Measurements from ENCODE around the gene PDPN. TPM values are rescaled to one million over a fixed set of nuclear protein-coding genes. Genes with fewer than 3 reads are reported as not detected.

Gene PDPN
- total and polyA plus RNA-seq, 2 experiments from 2014 or later = 67.3 to 82.8 TPM

GRCh38 chr1:13643017-13643416 lies 59.4 kb downstream of the PDPN start (continued):
- no peak for TF ChIP-seq ZNF462 (CRISPR knock-in tag; IDR thresholded peaks at IDR 0.05)

- H3K4me3 Mint-ChIP-seq = no peak overlapping the region
- H3K27me3 Mint-ChIP-seq (ENCODE audit: insufficient read depth, low read depth, poor library complexity) = no peaks in the 10 kb centered on the region
- H3K27ac Mint-ChIP-seq = no peak overlapping the region
- Histone ChIP-seq H3K36me3 (ENCODE audit: insufficient read depth) (no peaks in the 10 kb centered on the region; the same call in 1 of the 2 replicates), H3K27ac (ENCODE audit: low read depth) (no peak overlapping the region), H3K4me1 (ENCODE audit: insufficient read depth) (no peaks in the 10 kb centered on the region), H3F3A (replicated peaks; ENCODE audit: low read depth) (no peaks in the 10 kb centered on the region), H3K4me3 (no peak overlapping the region), H3K27me3 (ENCODE audit: insufficient read depth) (no peaks in the 10 kb centered on the region), H3K9me2 (ENCODE audit: insufficient read depth) (no peaks in the 10 kb centered on the region), H3K79me2 (replicated peaks; ENCODE audit: insufficient read depth) (no peaks in the 10 kb centered on the region), H4K20me1 (replicated peaks; ENCODE audit: insufficient read depth) (no peaks in the 10 kb centered on the region), H2AFZ (no peak overlapping the region), H3K4me2 (no peak overlapping the region)
- no peak for TF ChIP-seq EZH2phosphoT487 (IDR thresholded peaks at IDR 0.05; ENCODE audit: unreplicated experiment)
- no peak for TF ChIP-seq CTCF (conservative IDR thresholded peaks at IDR 0.05; ENCODE audit: low read depth in 2 of 2)
- TF ChIP-seq CREB1 (CRISPR knock-in tag; IDR thresholded peaks at IDR 0.05; ENCODE audit: low read depth) = no peak
- TF ChIP-seq EZH2 (IDR thresholded peaks at IDR 0.05; ENCODE audit: low read depth, unreplicated experiment) = no peak
- TF ChIP-seq ETS1 (IDR thresholded peaks at IDR 0.05) = no peak
- no peak for TF ChIP-seq POLR2AphosphoS5 (IDR thresholded peaks at IDR 0.05; ENCODE audit: low read depth)
- no peak for TF ChIP-seq ZNF114 (CRISPR knock-in tag; IDR thresholded peaks at IDR 0.05)
- no peak for TF ChIP-seq JUNB (IDR thresholded peaks at IDR 0.05; ENCODE audit: unreplicated experiment)
- no peak for ATAC-seq
- no peak for DNase-seq (ENCODE audit: low spot score)
- no peaks in the 10 kb centered on the region for H3K36me3 Mint-ChIP-seq (ENCODE audit: low read depth)
- no peaks in the 10 kb centered on the region for H3K4me1 Mint-ChIP-seq
- peaks cover 11% of the 10 kb centered on the region for H3K9me3 Mint-ChIP-seq
These were observed 62.9 kb downstream of the PDPN start for GRCh38 chr1:13646521-13646920.

All from GM23338 (cell line).